ENCODE measurements around the gene TMEM259. TPM values are rescaled to one million over a fixed set of nuclear protein-coding genes. Genes with fewer than 3 reads are reported as not detected.

TMEM259 gene
- polyA plus RNA-seq, 3 donors: 92.3 to 145 (median 126) TPM

DNA sequence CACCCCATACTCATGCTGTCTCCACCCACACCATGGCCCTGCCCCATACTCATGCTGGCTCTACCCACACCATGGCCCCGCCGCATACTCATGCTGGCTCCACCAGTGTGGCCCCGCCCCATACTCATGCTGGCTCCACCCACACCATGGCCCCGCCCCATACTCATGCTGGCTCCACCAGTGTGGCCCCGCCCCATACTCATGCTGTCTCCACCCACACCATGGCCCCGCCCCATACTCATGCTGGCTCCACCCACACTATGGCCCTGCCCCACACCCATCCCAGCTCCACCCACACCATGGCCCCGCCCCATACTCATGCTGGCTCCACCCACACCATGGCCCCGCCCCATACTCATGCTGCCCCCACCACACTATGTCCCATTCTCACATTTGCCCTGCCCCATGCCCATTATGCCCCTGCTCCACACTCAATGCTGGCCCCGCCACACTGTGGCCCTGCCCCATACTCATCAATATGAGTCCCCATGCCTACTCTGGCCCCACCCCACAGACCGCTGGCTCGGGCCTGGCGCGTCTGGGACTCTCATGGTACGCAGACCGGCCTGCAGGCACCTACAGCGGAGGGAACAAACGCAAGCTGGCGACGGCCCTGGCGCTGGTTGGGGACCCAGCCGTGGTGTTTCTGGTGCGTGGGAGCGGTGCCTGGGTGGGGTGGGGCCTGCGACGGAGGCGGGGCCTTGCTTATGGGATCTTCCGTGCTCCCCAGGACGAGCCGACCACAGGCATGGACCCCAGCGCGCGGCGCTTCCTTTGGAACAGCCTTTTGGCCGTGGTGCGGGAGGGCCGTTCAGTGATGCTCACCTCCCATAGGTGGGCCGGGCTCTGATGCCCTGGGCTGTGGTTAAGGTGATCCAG lies 42.3 kb upstream of the TMEM259 start:
- no peak for DNase-seq (ENCODE audit: extremely low read depth in 1 of 11, low read depth in 9 of 11, low spot score in 4 of 11)

DNA sequence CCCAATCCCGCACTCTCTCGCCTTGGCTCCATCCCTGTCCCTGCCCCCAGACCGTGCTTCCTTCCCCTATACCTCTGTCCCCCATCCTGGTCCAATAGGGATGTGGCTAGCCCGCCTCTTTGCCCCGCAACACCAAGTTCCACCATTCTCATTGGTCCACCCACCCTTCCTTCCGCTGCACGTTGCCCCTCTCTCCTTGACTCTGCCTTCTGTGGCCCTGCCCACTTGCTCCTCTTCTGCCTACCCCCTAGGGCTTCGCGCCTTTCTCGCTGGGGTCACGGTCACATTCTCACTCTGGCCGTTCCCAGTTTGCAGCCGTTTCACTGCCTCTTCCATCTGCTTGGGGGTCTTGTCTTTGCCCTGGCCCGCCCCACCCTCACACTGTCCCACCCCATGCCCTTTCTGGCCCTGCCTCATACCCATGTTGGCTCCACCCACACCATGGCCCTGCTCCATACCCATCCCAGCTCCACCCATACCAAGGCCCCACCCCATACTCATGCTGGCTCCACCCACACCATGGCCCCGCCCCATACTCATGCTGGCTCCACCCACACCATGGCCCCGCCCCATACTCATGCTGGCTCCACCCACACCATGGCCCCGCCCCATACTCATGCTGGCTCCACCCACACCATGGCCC lies 41.6 kb upstream of the TMEM259 start:
- DNase-seq (ENCODE audit: extremely low read depth in 1 of 11, low read depth in 9 of 11, low spot score in 4 of 11): no peak

DNA sequence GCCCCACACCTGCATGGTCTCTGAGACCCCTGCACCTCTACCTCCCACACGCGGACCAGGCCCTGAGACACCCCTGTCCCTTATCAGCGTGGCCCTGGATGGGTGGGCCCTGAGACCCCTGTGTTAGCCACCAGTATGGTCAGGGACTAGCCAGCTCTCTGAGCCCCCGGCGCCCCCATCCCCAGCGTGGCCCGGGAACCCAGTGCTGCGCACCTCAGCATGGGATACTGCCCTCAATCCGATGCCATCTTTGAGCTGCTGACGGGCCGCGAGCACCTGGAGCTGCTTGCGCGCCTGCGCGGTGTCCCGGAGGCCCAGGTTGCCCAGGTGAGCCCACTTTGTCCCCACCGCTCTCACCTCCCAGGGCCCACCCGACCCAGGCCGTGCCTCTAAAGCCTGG lies 41.1 kb upstream of the TMEM259 start:
- DNase-seq (ENCODE audit: extremely low read depth in 1 of 11, low read depth in 9 of 11, low spot score in 4 of 11): no peak

DNA sequence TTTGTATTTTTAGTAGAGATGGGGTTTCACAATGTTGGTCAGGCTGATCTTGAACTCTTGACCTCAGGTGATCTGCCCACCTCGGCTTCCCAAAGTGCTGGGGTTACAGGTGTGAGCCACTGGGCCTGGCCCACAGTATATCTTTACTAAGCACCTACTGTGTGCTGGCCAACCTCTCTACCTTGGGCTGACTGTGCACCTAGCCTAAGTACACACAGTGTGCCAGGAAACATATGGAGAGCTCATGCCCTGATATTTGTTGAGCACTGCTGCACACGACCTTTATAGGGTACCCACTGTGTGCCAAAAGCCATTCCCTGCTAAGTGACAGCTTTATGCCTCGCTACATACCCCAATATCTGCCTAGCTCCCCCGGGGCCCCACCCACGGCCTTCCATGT lies 39.8 kb upstream of the TMEM259 start:
- DNase-seq (ENCODE audit: extremely low read depth in 1 of 11, low read depth in 9 of 11, low spot score in 4 of 11): no peak

DNA sequence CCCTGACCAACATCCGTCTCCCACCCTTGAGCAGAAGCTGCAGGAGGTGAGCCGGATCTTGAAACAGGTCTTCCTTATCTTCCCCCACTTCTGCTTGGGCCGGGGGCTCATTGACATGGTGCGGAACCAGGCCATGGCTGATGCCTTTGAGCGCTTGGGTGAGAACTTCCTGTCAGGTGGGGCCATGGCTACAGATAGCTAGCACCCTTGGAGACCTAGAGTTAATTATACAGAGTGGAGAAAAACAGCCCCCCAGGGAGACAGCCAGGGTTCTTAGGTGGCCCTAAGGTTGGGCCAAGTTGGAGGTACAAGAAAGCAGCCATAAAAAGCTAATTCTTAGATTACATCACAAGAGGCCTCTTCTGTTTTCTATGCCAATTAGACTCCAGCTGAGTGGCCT lies 37.2 kb upstream of the TMEM259 start:
- no peak for DNase-seq (ENCODE audit: extremely low read depth in 1 of 11, low read depth in 9 of 11, low spot score in 4 of 11)

DNA sequence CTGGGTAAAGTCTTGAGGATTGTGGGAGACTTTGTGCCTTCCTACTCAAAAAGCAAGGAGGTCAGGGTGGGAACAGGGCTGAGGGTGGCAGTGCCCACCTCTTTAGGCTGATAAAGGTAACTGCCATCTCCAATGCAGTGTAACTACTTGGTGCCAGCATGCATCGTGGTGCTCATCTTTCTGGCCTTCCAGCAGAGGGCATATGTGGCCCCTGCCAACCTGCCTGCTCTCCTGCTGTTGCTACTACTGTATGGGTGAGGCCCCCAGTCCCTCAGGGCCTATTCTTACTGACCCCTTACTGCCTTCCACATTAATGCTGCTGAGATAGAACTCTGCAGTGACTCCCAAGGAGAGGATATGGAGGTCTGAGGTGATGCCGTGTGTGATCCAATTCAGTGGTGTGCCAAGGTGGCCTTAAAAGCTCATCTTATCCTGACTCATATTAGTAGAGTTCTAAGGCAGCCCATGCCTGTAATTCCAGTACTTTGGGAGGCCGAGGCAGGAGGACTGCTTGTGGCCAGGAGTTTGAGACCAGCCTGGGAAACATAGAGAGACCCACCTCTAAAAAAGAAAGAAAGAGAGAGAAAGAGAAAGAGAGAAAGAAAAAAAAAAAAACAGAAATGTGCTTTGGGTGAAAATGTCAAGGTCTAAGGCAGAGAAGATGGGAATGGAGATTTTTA lies 36.4 kb upstream of the TMEM259 start:
- no peak for DNase-seq (ENCODE audit: extremely low read depth in 1 of 11, low read depth in 9 of 11, low spot score in 4 of 11)

DNA sequence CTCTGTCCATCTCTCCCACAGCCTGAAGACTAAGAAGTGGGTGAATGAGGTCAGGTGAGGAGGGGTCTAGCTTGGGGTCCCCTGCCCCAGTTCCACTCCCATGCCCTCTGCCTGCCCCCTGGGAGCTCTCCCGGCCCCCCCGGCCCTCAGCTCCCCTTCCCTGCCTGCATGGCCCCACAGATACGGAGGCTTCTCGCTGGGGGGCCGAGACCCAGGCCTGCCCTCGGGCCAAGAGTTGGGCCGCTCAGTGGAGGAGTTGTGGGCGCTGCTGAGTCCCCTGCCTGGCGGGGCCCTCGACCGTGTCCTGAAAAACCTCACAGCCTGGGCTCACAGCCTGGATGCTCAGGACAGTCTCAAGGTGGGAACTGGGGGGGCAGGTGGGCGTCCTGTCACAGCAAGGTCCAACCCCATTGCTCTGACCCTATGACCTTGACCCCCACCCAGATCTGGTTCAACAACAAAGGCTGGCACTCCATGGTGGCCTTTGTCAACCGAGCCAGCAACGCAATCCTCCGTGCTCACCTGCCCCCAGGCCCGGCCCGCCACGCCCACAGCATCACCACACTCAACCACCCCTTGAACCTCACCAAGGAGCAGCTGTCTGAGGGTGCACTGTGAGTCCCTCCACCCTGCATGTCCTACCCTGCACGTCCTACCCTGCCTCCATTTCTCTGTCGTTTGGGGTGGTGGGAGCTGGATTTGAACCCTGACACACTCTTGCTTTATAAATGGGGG lies 35.1 kb upstream of the TMEM259 start:
- DNase-seq (ENCODE audit: extremely low read depth in 1 of 11, low read depth in 9 of 11, low spot score in 4 of 11): no peak

DNA sequence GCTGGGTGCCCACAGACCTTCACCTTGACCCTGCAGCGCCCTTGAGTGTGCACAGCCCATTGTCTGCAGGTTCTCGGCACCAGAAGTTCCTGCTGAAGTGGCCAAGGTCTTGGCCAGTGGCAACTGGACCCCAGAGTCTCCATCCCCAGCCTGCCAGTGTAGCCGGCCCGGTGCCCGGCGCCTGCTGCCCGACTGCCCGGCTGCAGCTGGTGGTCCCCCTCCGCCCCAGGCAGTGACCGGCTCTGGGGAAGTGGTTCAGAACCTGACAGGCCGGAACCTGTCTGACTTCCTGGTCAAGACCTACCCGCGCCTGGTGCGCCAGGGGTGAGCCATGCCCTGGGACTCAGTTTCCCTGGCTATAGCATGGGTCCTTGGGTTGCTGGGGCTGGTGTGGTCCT lies 34.1 kb upstream of the TMEM259 start:
- no peak for DNase-seq (ENCODE audit: extremely low read depth in 1 of 11, low read depth in 9 of 11, low spot score in 4 of 11)

DNA sequence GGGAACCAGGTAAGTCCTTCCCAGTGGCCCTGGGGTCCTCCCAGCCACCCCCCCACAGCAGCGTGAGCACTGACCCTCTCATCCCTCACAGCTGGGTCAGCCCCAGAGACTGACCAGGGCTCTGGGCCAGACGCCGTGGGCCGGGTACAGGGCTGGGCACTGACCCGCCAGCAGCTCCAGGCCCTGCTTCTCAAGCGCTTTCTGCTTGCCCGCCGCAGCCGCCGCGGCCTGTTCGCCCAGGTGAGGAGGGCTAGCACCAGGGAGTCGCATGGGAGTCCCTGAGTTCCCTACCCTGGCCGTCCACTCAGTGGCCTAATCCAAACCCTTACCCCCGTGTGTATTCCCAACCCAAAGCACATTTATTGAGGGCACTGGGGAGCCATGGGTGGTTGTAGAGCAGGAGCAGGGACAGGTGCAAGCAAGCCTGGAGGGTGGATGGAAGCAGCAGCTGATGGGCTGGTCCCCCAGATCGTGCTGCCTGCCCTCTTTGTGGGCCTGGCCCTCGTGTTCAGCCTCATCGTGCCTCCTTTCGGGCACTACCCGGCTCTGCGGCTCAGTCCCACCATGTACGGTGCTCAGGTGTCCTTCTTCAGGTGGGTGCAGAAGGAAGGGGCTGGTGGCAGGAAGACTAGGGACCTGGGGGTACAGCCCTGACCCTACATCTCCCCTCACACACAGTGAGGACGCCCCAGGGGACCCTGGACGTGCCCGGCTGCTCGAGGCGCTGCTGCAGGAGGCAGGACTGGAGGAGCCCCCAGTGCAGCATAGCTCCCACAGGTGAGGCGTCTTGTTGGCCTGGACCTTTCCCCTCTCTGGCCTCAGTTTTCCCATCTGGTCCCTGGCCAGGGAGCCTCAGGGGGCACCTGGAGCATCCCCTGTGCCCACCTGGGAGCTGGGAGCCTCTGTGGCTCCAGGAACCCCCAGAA lies 33.4 kb upstream of the TMEM259 start:
- no peak for DNase-seq (ENCODE audit: extremely low read depth in 1 of 11, low read depth in 9 of 11, low spot score in 4 of 11)

DNA sequence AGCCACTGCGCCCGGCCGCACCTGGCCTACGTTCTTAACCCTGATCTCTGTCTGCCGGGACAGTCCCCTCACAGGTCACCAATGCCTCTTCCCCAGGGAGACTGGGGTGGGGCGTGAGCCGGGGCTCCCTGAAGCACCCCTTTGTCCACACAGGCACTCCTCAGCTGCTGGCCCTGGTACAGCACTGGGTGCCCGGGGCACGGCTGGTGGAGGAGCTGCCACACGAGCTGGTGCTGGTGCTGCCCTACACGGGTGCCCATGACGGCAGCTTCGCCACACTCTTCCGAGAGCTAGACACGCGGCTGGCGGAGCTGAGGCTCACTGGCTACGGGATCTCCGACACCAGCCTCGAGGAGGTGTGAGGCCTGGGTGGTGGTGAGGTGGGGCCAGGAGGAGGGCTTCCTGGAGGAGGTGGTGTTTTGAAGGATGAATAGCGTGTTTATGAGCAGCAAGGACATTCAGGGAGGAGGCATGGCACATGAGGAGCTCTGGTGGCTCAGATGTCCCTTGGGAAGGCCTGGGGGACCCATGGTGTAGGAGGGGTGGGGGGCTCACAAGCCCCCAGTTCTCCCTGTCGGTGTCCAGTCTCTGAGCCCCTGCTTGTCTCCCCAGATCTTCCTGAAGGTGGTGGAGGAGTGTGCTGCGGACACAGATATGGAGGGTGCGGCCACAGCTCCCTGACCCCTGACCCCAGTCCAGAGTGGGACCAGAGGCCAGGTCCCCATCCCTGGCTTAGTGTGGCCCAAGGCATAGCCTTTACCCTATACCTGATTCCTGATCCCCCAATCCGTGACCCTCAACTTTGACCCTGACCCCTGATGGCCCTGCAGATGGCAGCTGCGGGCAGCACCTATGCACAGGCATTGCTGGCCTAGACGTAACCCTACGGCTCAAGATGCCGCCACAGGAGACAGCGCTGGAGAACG lies 32.5 kb upstream of the TMEM259 start:
- DNase-seq (ENCODE audit: extremely low read depth in 1 of 11, low read depth in 9 of 11, low spot score in 4 of 11): no peak

DNA sequence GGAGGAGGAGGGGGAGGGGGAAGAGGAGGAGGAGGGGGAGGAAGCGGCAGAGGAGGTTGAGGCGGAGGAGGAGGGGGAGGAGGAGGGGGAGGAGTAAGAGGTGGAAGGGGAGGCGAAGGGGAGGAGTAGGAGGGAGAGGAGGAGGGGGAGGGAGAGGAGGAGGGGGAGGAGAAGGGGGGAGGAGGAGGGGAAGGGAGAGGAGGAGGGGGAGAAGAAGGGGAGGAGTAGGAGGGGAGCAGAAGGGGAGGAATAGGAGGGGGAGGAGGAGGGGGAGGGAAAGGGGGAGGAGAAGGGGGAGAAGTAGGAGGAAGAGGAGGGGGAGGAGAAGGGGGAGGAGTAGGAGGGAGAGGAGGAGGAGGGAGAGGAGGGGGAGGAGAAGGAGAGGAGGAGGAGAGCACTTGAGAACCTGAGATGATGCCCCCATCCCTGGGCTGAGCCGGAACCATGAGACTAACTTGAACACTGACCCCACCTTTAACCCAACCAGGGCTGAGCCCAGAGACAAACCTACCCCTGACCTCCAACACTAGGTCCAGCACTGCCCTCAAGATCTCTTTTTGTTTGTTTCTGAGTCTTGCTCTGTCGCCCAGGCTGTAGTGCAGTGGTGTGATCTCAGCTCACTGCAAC lies 31.5 kb upstream of the TMEM259 start:
- no peak for DNase-seq (ENCODE audit: extremely low read depth in 1 of 11, low read depth in 9 of 11, low spot score in 4 of 11)

DNA sequence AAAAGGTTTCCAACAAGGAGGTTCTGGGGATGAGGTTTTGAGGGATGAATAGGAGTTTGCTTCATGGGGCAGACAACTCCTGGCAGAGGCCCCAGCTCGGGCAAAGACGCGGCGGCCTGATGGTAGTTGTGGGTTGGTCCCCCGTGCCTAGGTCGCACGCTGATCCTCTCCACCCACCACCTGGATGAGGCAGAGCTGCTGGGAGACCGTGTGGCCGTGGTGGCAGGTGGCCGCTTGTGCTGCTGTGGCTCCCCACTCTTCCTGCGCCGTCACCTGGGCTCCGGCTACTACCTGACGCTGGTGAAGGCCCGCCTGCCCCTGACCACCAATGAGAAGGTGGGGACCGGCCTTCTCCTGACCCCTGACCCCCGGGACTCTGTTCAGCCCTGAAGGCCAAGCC lies 30.9 kb upstream of the TMEM259 start:
- DNase-seq (ENCODE audit: extremely low read depth in 1 of 11, low read depth in 9 of 11, low spot score in 4 of 11): no peak

DNA sequence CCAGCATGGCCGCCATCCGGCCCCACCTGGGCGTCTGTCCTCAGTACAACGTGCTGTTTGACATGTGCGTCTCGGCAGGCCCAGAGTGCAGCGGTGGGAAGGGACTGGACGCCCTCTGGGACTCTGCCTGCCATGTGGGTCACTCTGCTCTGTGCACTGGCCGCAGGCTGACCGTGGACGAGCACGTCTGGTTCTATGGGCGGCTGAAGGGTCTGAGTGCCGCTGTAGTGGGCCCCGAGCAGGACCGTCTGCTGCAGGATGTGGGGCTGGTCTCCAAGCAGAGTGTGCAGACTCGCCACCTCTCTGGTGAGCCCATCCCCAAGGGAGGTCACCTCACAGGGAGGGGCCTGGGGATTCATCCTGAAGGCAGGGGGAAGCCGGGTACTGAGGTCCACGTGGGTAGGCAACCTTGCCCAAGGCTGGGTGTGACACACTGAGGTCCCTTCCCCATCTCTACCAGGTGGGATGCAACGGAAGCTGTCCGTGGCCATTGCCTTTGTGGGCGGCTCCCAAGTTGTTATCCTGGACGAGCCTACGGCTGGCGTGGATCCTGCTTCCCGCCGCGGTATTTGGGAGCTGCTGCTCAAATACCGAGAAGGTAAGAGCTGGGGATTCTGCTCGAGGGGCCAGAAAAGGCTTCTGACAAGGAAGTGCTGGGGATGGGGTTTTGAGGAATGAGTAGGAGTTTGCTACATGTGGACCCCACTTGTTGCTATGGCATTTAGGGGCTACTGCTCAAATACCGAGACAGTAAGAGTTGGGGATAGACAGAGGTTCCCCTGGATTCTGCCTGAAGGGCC lies 30.3 kb upstream of the TMEM259 start:
- no peak for DNase-seq (ENCODE audit: extremely low read depth in 1 of 11, low read depth in 9 of 11, low spot score in 4 of 11)

DNA sequence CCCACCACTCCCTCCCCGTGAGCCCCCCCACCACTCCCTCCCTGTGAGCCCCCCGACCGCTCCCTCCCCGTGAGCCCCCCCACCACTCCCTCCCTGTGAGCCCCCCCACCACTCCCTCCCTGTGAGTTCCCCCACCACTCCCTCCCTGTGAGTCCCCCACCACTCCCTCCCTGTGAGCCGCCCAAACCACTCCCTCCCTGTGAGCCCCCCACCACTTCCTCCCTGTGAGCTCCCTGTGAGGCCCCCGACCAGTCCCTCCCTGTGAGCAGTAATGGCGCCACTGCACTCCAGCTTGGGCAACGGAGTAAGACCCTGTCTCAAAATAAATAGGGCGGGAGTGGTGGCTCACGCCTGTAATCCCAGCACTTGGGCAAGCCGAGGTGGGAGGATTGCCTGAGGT lies 28.9 kb upstream of the TMEM259 start:
- no peak for DNase-seq (ENCODE audit: extremely low read depth in 1 of 11, low read depth in 9 of 11, low spot score in 4 of 11)

DNA sequence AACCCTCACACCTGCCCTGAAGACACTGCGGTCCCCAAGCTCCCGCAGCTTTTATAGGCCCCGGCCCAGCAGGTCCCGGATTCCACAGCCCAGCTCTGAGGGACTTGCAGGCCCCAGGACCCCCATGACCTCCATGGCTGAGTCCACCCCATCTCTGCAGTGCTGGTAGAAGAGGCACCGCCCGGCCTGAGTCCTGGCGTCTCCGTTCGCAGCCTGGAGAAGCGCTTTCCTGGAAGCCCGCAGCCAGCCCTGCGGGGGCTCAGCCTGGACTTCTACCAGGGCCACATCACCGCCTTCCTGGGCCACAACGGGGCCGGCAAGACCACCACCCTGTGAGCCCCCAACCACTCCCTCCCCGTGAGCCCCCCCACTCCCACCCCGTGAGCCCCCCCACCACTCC lies 28.2 kb upstream of the TMEM259 start:
- no peak for DNase-seq (ENCODE audit: extremely low read depth in 1 of 11, low read depth in 9 of 11, low spot score in 4 of 11)

DNA sequence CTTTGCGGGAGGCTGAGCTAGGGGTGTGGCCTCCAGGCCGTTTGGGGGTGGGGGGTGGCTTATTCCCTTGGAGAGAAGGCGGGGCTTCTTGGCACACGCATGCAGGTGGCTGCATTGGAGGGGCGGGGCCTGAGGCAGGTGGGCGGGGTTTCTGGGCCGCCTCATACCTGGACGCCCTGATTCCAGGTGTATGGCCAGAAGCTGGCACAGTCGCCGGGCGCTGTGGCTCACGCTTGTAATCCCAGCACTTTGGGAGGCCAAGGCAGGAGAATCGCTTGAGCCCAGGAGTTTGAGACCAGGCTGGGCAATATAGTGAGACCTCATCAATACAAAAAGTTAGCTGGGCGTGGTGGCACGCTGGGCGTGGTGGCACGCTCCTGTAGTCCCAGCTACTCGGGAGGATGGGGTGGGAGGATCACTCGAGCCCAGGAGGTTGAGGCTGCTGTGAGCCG lies 26.8 kb upstream of the TMEM259 start:
- DNase-seq (ENCODE audit: extremely low read depth in 1 of 11, low read depth in 9 of 11, low spot score in 4 of 11): no peak
